ENCODE results near the gene TSPO2.
A peak's percentile ranks its signal among the peaks of the same experiment; 100 is the strongest.

Gene TSPO2

GRCh38 chr6:41053041-41053440, 10.8 kb downstream of the TSPO2 start, which contains the start of gene APOBEC2:
Gene APOBEC2 (plus strand): TSS chr6:41053202. CDS start chr6:41053348, 146 bp downstream.
- no peak for DNase-seq

GRCh38 chr6:41054511-41054910, 12.2 kb downstream of the TSPO2 start:
- no peak for DNase-seq

GRCh38 chr6:41055149-41055548, 12.9 kb downstream of the TSPO2 start:
- DNase-seq: no peak

- DNase-seq: no peak
These were observed 14.7 kb downstream of the TSPO2 start for GRCh38 chr6:41056768-41057490.

GRCh38 chr6:41058783-41059181, 16.5 kb downstream of the TSPO2 start:
- DNase-seq: no peak

- no peak for DNase-seq
These were observed 17.3 kb downstream of the TSPO2 start for GRCh38 chr6:41059556-41059955.

GRCh38 chr6:41061196-41061726, 19.0 kb downstream of the TSPO2 start:
- no peak for DNase-seq

- DNase-seq: no peak
These were observed 19.8 kb downstream of the TSPO2 start for GRCh38 chr6:41062056-41062455.

GRCh38 chr6:41063884-41064285, 21.6 kb downstream of the TSPO2 start:
- no peak for DNase-seq

- no peak for DNase-seq
These were observed 22.6 kb downstream of the TSPO2 start for GRCh38 chr6:41064841-41065240.

- DNase-seq: no peak
These were observed 23.3 kb downstream of the TSPO2 start for GRCh38 chr6:41065550-41066026.

- peak; percentile 36 for DNase-seq
These were observed 24.6 kb downstream of the TSPO2 start for GRCh38 chr6:41066867-41067304.

- DNase-seq: no peak
These were observed 29.2 kb downstream of the TSPO2 start for GRCh38 chr6:41071501-41071922.

GRCh38 chr6:41071923-41072835, 29.9 kb downstream of the TSPO2 start, which contains the start of gene OARD1:
Gene OARD1 (minus strand): TSS chr6:41072356. CDS start chr6:41071634, 722 bp downstream.
- DNase-seq: peak; percentile 98

GRCh38 chr6:41072836-41073202, 30.6 kb downstream of the TSPO2 start, which contains the start of gene NFYA:
Gene NFYA (plus strand): TSS chr6:41072974. CDS start chr6:41079090, 6,116 bp downstream.
- no peak for DNase-seq

- DNase-seq: peak; percentile 84
These were observed 31.1 kb downstream of the TSPO2 start for GRCh38 chr6:41073203-41073967.

GRCh38 chr6:41073968-41074691, 31.9 kb downstream of the TSPO2 start:
- DNase-seq: peak; percentile 14

GRCh38 chr6:41074692-41075436, 32.6 kb downstream of the TSPO2 start:
- no peak for DNase-seq

GRCh38 chr6:41075651-41076626, 33.7 kb downstream of the TSPO2 start:
- no peak for DNase-seq

GRCh38 chr6:41077536-41077935, 35.3 kb downstream of the TSPO2 start:
- no peak for DNase-seq

Measured in NCI-H2227 treated with DMSO at 0.1 percent for 48 hours (cell line).